Measurements from ENCODE around the gene SULF2.

GRCh38 chr20:47786765-47787107 lies 1.5 kb upstream of the SULF2 start:
- TF ChIP-seq CTCF (conservative IDR thresholded peaks at IDR 0.05): peak; percentile 26; the same call in 1 of the 2 replicates
- TF ChIP-seq EZH2 (IDR thresholded peaks at IDR 0.05; ENCODE audit: low read depth): no peak

Data from PC-9 (cell line).